ENCODE data around the gene TVP23C.
"Not testable (repeated sequence)": the region's sequence is repeated elsewhere in the genome, so short reads cannot be mapped to it uniquely, and the experiment has no call there.

GRCh38 chr17:15583313-15583712, 20.0 kb upstream of the TVP23C start:
- TF ChIP-seq, protein P1, sequence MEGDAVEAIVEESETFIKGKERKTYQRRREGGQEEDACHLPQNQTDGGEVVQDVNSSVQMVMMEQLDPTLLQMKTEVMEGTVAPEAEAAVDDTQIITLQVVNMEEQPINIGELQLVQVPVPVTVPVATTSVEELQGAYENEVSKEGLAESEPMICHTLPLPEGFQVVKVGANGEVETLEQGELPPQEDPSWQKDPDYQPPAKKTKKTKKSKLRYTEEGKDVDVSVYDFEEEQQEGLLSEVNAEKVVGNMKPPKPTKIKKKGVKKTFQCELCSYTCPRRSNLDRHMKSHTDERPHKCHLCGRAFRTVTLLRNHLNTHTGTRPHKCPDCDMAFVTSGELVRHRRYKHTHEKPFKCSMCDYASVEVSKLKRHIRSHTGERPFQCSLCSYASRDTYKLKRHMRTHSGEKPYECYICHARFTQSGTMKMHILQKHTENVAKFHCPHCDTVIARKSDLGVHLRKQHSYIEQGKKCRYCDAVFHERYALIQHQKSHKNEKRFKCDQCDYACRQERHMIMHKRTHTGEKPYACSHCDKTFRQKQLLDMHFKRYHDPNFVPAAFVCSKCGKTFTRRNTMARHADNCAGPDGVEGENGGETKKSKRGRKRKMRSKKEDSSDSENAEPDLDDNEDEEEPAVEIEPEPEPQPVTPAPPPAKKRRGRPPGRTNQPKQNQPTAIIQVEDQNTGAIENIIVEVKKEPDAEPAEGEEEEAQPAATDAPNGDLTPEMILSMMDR (IDR thresholded peaks at IDR 0.05; ENCODE audit: insufficient read depth, low read depth, low read length) = not testable (repeated sequence)
- TF ChIP-seq EZH2 (IDR thresholded peaks at IDR 0.05; ENCODE audit: insufficient read depth, low read length) = not testable (repeated sequence)

All from astrocyte (in vitro differentiated cells and primary cell).